Activated CD8-positive, alpha-beta memory T cell treated with anti-CD3 and anti-CD28 coated beads, Interleukin-2, amount 10 ng/mL, durations not matched to agents 7 days and 5 days (primary cell): ENCODE data around the gene FNIP1. TPM values are rescaled to one million over a fixed set of nuclear protein-coding genes. Genes with fewer than 3 reads are reported as not detected.
"Not testable (repeated sequence)": the region's sequence is repeated elsewhere in the genome, so short reads cannot be mapped to it uniquely, and the experiment has no call there.

Experiments
- ATAC-seq: fragments of 150-1000 bp; cut with Tn5 transposase; one replicate; pipeline ENCODE4 v1.10.0; 2021; ENCODE audit warnings: moderate library complexity
- CTCF ChIA-PET: fragments of 350-600 bp; sonication (Branson Sonifier 250); formaldehyde crosslinking; loops from one replicate; lab custom pipeline; 2021; ENCODE audit warnings: antibody characterized with exemption; lab: Charles Lee
- DNase-seq: peaks from one replicate; pipeline ENCODE4 v3.0.0-alpha.2; 2020
- H3K27ac Mint-ChIP-seq: one replicate; pipeline ENCODE4 v1.8.0; 2021; ENCODE audit warnings: mild to moderate bottlenecking, mixed read lengths
- H3K27me3 Mint-ChIP-seq: one replicate; pipeline ENCODE4 v1.8.0; 2021; ENCODE audit warnings: mixed read lengths
- H3K36me3 Mint-ChIP-seq: one replicate; pipeline ENCODE4 v1.8.0; 2021; ENCODE audit warnings: mild to moderate bottlenecking, mixed read lengths
- H3K4me1 Mint-ChIP-seq: one replicate; pipeline ENCODE4 v1.8.0; 2021; ENCODE audit warnings: mixed read lengths
- H3K4me3 Mint-ChIP-seq: one replicate; pipeline ENCODE4 v1.8.0; 2021; ENCODE audit warnings: mild to moderate bottlenecking, moderate library complexity, mixed read lengths
- H3K9me3 Mint-ChIP-seq: one replicate; pipeline ENCODE4 v1.8.0; 2022; ENCODE audit warnings: low read depth, mixed read lengths
- total RNA-seq, 2 experiments: library from RNA; stranded (reverse); gene quantifications; one replicate each; pipeline ENCODE4 v1.2.3, GENCODE V29; 2021

FNIP1 gene
- total RNA-seq, 2 experiments from 2014 or later: 25.5 to 30.3 TPM

DNA sequence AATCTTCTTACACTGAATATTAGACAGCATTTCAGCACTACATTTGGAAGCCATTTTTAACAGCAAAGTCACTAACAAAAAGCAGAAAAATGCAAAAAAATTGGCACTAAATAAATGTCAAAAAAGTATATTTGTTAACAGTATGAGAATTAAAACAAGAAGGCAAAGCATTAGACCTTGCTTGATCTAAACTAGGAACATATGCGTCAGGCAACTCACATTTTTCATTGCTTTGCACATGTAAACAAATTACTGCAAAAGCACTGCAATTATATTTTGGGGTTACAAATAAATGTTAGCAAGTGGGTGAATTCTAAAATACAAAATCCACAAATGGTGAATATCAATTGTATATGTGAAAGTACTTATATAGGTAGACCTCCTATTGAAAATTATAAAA, 112.8 kb downstream of the FNIP1 start:
- Mint-ChIP-seq H3K36me3 (peaks cover 22% of the 10 kb centered on the region), H3K4me3 (no peak overlapping the region), H3K27me3 (no peaks in the 10 kb centered on the region), H3K4me1 (peaks cover 2% of the 10 kb centered on the region), H3K27ac (no peak overlapping the region), H3K9me3 (no peaks in the 10 kb centered on the region)
- CTCF ChIA-PET: no interaction called here
- ATAC-seq (no peak), DNase-seq (no peak)

- Mint-ChIP-seq H3K4me3 (no peak overlapping the region), H3K9me3 (no peaks in the 10 kb centered on the region), H3K27me3 (no peaks in the 10 kb centered on the region), H3K36me3 (peaks cover 22% of the 10 kb centered on the region), H3K27ac (no peak overlapping the region), H3K4me1 (peaks cover 4% of the 10 kb centered on the region)
- ATAC-seq: no peak
- no peak for DNase-seq
- CTCF ChIA-PET: no interaction called here
These were observed 114.0 kb downstream of the FNIP1 start for GRCh38 chr5:131682826-131683225.

- Mint-ChIP-seq H3K9me3 (no peaks in the 10 kb centered on the region), H3K4me1 (peaks cover 8% of the 10 kb centered on the region), H3K36me3 (peaks cover 23% of the 10 kb centered on the region), H3K27me3 (no peaks in the 10 kb centered on the region), H3K4me3 (no peak overlapping the region), H3K27ac (no peak overlapping the region)
- DNase-seq (no peak), ATAC-seq (no peak)
- CTCF ChIA-PET: no interaction called here
These were observed 114.6 kb downstream of the FNIP1 start for GRCh38 chr5:131682175-131682574.

GRCh38 chr5:131679911-131680310, 116.9 kb downstream of the FNIP1 start:
- CTCF ChIA-PET: interaction anchor here (1.0 kb wide), 1 partner anchor 328 kb away, joined by 3 read pairs; no protein-coding TSS in a partner anchor
- DNase-seq (no peak), ATAC-seq (no peak)
- Mint-ChIP-seq H3K9me3 (no peaks in the 10 kb centered on the region), H3K4me3 (no peak overlapping the region), H3K36me3 (peaks cover 39% of the 10 kb centered on the region), H3K4me1 (peaks cover 13% of the 10 kb centered on the region), H3K27ac (no peak overlapping the region), H3K27me3 (no peaks in the 10 kb centered on the region)

- Mint-ChIP-seq H3K36me3 (peaks cover 52% of the 10 kb centered on the region), H3K4me1 (peaks cover 23% of the 10 kb centered on the region)
- H3K9me3 Mint-ChIP-seq: not testable (repeated sequence)
These were observed 118.5 kb downstream of the FNIP1 start for GRCh38 chr5:131678273-131678672.

GRCh38 chr5:131677115-131677514, 119.7 kb downstream of the FNIP1 start:
- Mint-ChIP-seq H3K27ac (no peak overlapping the region), H3K36me3 (peaks cover 56% of the 10 kb centered on the region), H3K4me1 (peaks cover 30% of the 10 kb centered on the region), H3K9me3 (no peaks in the 10 kb centered on the region), H3K27me3 (no peaks in the 10 kb centered on the region), H3K4me3 (no peak overlapping the region)
- ATAC-seq (no peak), DNase-seq (no peak)
- CTCF ChIA-PET: no interaction called here

More at GRCh38 chr5:131678273-131678672, 118.5 kb downstream of the FNIP1 start:
- CTCF ChIA-PET, H3K4me3 Mint-ChIP-seq, ATAC-seq, H3K27ac Mint-ChIP-seq, H3K27me3 Mint-ChIP-seq, DNase-seq: not testable (repeated sequence)

- Mint-ChIP-seq H3K36me3 (peaks cover 72% of the 10 kb centered on the region), H3K4me1 (peaks cover 39% of the 10 kb centered on the region), H3K9me3 (no peaks in the 10 kb centered on the region), H3K27ac (no peak overlapping the region), H3K4me3 (no peak overlapping the region), H3K27me3 (no peaks in the 10 kb centered on the region)
- CTCF ChIA-PET: interaction anchor here (0.7 to 1.0 kb wide), 2 partner anchors 329 to 386 kb away, joined by 3 read pairs; no protein-coding TSS in a partner anchor
- ATAC-seq (no peak), DNase-seq (no peak)
These were observed 124.0 kb downstream of the FNIP1 start for GRCh38 chr5:131672776-131673175.

- peaks cover 34% of the 10 kb centered on the region for H3K4me1 Mint-ChIP-seq
- H3K36me3 Mint-ChIP-seq: peaks cover 67% of the 10 kb centered on the region
- H3K9me3 Mint-ChIP-seq: no peaks in the 10 kb centered on the region
- H3K27ac Mint-ChIP-seq: no peak overlapping the region
- DNase-seq (no peak), ATAC-seq (no peak)
- CTCF ChIA-PET: interaction anchor here (0.7 to 1.4 kb wide), 2 partner anchors 330 to 391 kb away, joined by 3 read pairs; no protein-coding TSS in a partner anchor
- H3K27me3 Mint-ChIP-seq: no peaks in the 10 kb centered on the region
- H3K4me3 Mint-ChIP-seq: no peak overlapping the region
These were observed 124.7 kb downstream of the FNIP1 start for GRCh38 chr5:131671994-131672655.

DNA sequence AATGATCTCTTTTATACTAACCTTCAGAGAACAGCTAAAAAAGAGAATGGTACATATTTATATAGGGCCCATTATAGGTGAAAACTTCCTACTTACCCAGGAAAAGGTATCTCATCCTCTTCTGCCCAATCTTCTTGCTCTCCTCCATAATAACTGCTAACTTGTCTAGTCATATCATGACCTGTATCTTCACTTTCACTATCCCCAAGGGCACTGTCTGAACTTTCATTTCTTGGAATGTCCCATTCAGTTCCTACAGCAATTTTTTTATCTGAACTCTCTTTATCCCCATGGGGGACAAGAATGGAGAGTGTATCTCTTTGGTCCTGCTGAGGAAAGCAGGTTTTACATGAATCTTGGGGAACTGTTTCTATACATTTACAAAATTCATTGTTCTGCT, 125.4 kb downstream of the FNIP1 start:
- CTCF ChIA-PET: interaction anchor here (1.4 kb wide), 1 partner anchor 392 kb away, joined by 3 read pairs; no protein-coding TSS in a partner anchor
- Mint-ChIP-seq H3K36me3 (peaks cover 63% of the 10 kb centered on the region), H3K9me3 (no peaks in the 10 kb centered on the region), H3K27me3 (no peaks in the 10 kb centered on the region), H3K27ac (no peak overlapping the region), H3K4me1 (peaks cover 33% of the 10 kb centered on the region), H3K4me3 (no peak overlapping the region)
- DNase-seq (no peak), ATAC-seq (peak; percentile 57)

GRCh38 chr5:131664929-131665328, 131.9 kb downstream of the FNIP1 start:
- no peak overlapping the region for H3K27ac Mint-ChIP-seq
- CTCF ChIA-PET: interaction anchor here (0.7 to 1.4 kb wide), 2 partner anchors 75 to 359 kb away, joined by 3 read pairs; no protein-coding TSS in a partner anchor
- H3K36me3 Mint-ChIP-seq: peaks cover 59% of the 10 kb centered on the region
- H3K9me3 Mint-ChIP-seq: peaks cover 14% of the 10 kb centered on the region
- peak; percentile 64 for ATAC-seq
- peaks cover 2% of the 10 kb centered on the region for H3K4me1 Mint-ChIP-seq
- no peak overlapping the region for H3K4me3 Mint-ChIP-seq
- no peaks in the 10 kb centered on the region for H3K27me3 Mint-ChIP-seq
- DNase-seq: no peak

GRCh38 chr5:131661933-131662332, 134.9 kb downstream of the FNIP1 start:
- CTCF ChIA-PET: no interaction called here
- Mint-ChIP-seq H3K27me3 (no peaks in the 10 kb centered on the region), H3K36me3 (peaks cover 62% of the 10 kb centered on the region), H3K4me3 (no peak overlapping the region), H3K27ac (no peak overlapping the region), H3K4me1 (peaks cover 4% of the 10 kb centered on the region), H3K9me3 (peaks cover 15% of the 10 kb centered on the region)
- ATAC-seq: no peak
- DNase-seq: no peak

- peaks cover 57% of the 10 kb centered on the region for H3K36me3 Mint-ChIP-seq
- no peak overlapping the region for H3K27ac Mint-ChIP-seq
- peaks cover 7% of the 10 kb centered on the region for H3K4me1 Mint-ChIP-seq
- no peak overlapping the region for H3K4me3 Mint-ChIP-seq
- H3K27me3 Mint-ChIP-seq: no peaks in the 10 kb centered on the region
- CTCF ChIA-PET: no interaction called here
- peaks cover 15% of the 10 kb centered on the region for H3K9me3 Mint-ChIP-seq
- DNase-seq: no peak
- no peak for ATAC-seq
These were observed 137.0 kb downstream of the FNIP1 start for GRCh38 chr5:131659841-131660240.

DNA sequence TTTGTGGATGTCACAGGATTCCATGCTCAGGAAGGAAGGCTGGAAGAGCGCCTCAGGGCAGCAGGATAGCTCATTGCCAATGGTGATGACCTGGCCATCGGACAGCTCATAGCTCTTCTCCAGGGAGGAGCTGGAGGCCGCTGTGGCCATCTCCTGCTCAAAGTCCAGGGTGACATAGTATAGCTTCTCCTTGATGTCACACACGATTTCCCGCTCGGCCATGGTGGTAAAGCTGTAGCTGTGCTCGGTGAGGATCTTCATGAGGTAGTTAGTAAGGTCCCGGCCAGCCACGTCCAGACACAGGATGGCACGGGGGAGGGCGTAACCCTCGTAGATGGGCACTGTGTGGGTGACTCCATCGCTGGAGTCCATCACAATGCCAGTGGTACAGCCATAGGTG, 137.5 kb downstream of the FNIP1 start:
- Mint-ChIP-seq H3K9me3 (peaks cover 15% of the 10 kb centered on the region), H3K27me3 (no peaks in the 10 kb centered on the region), H3K36me3 (peaks cover 61% of the 10 kb centered on the region), H3K4me1 (peaks cover 7% of the 10 kb centered on the region), H3K27ac (no peak overlapping the region), H3K4me3 (no peak overlapping the region)
- DNase-seq (no peak), ATAC-seq (no peak)
- CTCF ChIA-PET: no interaction called here

- no peak overlapping the region for H3K4me3 Mint-ChIP-seq
- peaks cover 2% of the 10 kb centered on the region for H3K9me3 Mint-ChIP-seq
- no peak overlapping the region for H3K27ac Mint-ChIP-seq
- DNase-seq (no peak), ATAC-seq (no peak)
- H3K4me1 Mint-ChIP-seq: peaks cover 7% of the 10 kb centered on the region
- CTCF ChIA-PET: no interaction called here
- H3K27me3 Mint-ChIP-seq: no peaks in the 10 kb centered on the region
- peaks cover 52% of the 10 kb centered on the region for H3K36me3 Mint-ChIP-seq
These were observed 142.0 kb downstream of the FNIP1 start for GRCh38 chr5:131654776-131655175.
